NCI-H2196 treated with DMSO at 0.1 percent for 48 hours (cell line): ENCODE results near the gene PRAMEF12.
"Not testable (repeated sequence)": the region's sequence is repeated elsewhere in the genome, so short reads cannot be mapped to it uniquely, and the experiment has no call there.

ENCODE experiments used
- DNase-seq: peaks from one replicate; lab custom pipeline; 2025; ENCODE audit not compliant: unreplicated experiment; lab: John Stamatoyannopoulos, UW

Gene PRAMEF12

DNA sequence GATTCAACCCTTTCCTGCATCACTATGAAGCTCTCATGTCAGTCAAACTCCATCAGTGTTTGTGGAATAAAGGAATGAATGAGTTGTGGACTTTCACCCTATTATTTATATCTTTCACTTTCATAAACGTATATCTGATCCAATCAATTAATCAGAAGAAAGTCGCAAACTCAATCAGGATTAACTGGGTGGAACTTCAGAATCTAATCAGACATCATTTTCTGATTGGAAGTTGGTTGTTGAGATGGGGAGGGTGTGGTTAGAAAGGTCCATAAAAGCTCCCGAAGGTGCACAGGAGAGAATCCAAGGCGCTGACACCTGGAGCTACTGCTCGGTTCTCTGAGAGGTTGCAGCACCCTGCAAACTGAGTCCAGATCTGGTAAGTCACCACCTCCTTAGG is at the start of gene PRAMEF12:
TSS of gene PRAMEF12 (plus strand) at position 301 of the 400 bp plus-strand sequence. CDS start 1,130 bp downstream, outside the sequence.
- no peak for DNase-seq

DNA sequence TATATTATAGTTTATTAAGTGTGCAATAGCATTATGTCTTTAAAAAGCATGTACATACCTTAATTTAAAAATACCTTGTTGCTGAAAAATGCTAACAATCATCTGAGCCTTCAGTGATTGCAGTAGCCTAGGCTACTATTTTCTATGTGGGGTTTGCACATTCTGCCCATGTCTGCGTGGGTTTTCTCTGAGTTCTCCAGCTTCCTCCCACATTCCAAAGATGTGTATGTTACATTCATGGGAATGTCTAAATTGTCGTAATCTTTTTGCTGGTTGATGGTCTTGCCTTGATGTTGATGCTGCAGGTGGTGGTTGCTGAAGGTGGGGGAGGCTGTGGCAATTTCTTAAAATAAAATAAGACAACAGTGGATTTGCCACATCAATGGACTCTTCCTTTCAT is 45.1 kb upstream of the PRAMEF12 start:
- no peak for DNase-seq

DNA sequence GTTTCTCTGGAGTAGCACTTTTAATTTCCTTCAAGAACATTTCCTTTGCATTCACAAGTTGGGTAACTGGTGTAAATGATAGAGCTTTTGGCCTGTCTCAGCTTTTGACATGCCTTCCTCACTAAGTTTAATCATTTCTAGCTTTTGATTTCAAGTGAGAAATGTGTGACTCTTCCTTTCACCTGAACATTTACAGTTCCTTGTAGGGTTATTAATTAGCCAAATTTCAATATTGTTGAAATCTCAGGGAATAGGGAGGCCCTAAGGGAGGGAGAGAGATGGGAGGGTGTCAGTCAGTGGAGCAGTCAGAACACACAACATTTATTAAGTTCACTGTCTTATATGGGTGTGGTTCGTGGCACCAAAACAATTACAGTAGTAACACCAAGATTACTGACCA is 43.4 kb upstream of the PRAMEF12 start:
- DNase-seq, result no peak

- DNase-seq, result not testable (repeated sequence)
Measured at GRCh38 chr1:12731084-12731483, 42.5 kb upstream of the PRAMEF12 start.

DNA sequence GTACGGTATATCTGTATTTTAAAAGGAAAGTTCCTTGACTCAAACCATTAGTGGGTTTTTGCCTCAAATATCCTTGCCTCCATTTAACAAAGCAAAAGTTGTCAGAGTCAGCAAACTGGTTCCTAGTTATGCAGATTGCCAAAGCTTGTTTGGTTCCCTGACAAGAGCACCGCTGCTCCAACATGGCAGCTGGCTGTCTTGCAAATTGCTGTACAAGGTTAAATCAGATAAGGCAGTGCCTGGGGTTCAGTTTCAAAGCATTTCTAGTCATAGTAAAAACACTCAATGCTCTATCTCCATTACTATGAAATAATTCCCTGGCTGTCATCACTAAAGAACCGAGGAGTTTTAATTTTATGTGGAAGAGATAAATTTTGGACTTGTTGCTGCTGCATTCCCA is 38.9 kb upstream of the PRAMEF12 start:
- DNase-seq, result no peak

DNA sequence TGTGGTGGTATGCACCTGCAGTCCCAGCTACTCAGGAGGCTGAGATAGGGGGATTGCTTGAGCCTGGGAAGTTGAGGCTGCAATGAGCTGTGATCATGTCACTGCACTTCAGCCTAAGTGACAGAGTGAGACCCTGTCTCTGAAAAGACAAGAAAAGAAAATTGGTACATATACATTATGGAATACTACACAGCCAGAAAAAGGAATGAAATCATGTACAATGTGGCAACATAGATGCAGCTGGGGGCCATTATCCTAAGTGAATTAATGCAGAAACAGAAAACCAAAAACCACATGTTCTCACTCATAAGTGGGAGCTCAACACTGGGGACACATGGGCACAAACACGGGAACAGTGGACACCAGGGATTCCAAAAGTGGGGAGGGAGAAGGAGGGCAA is 34.6 kb upstream of the PRAMEF12 start:
- no peak for DNase-seq

GRCh38 chr1:12739613-12740012 is 33.9 kb upstream of the PRAMEF12 start:
- no peak for DNase-seq

GRCh38 chr1:12741946-12742345 is 31.6 kb upstream of the PRAMEF12 start:
- no peak for DNase-seq

- no peak for DNase-seq
Measured at GRCh38 chr1:12745126-12745991, 28.2 kb upstream of the PRAMEF12 start.

- no peak for DNase-seq
Measured at GRCh38 chr1:12745992-12746323, 27.6 kb upstream of the PRAMEF12 start, which contains the start of gene CFAP107. CFAP107 (plus strand) TSS chr1:12746200; CDS start chr1:12746431, 231 bp downstream.

DNA sequence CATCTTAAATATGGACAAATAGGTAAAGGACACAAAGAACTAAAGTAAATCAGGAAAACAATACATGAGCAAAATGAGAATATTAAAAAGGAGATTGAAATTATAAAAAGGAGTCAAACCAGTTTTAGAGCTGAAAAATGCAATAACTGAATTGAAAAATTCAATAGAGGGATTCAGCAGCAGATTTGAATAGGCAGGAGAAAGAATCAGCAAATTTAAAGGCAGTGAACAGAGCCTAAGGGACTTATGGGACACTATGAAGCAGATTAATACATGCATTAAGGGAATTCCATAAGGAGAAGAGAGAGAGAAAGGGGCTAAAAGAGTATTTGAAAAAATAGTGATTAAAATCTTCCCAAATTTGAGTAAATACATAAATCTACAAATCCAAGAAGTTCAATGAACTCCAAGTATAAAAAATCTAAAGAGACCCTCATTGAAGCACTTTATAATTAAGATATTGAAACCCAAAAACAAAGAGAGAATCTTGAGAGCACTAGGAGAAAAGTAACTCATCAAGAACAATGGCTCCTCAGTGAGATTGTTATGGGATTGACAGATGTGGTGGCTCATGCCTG is 24.7 kb upstream of the PRAMEF12 start:
- DNase-seq, result no peak

- DNase-seq, result no peak
Measured at GRCh38 chr1:12754738-12755137, 18.8 kb upstream of the PRAMEF12 start.

DNA sequence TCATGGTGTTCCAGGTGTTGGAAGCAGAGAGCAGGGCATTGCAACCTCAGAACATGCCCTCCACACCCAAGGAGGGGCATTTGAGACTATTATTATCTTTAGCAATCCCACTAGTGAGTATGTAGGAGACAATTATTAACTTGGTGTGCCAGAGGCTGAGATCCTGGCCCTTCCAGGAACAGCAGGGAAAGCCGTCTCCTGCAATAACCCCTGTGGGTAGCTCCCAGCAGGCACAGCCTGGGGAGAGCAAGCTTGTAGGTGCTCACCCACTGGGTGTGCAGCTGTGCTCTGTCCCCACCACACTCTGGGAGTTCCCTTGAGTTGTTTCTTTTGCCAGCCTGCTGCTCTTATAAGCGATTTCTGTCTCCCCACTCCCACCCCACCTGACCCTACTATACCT is 17.3 kb upstream of the PRAMEF12 start:
- DNase-seq, result no peak

- DNase-seq, result no peak
Measured at GRCh38 chr1:12756768-12757413, 16.6 kb upstream of the PRAMEF12 start.

- no peak for DNase-seq
Measured at GRCh38 chr1:12757836-12758235, 15.7 kb upstream of the PRAMEF12 start.

GRCh38 chr1:12760256-12760795 is 13.2 kb upstream of the PRAMEF12 start:
- no peak for DNase-seq

DNA sequence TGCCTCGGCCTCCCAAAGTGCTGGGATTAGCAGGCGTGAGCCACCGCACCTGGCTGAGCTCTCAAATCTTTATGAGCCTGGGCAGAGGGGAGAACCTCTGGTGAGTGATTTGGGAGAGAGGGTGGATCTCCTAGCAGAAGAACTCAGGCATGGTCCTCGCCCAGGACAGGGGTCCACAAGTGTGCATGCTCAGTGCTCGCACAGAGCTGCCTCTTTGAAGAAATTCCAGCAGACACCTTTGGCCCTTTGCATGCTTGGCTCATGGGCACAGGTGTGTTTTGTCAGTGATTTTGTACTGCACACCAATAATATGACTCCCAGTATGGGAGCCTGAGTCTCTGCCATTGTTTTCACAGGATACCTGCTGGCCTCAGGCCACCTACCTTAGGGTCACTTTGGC is 11.8 kb upstream of the PRAMEF12 start:
- DNase-seq, result no peak

GRCh38 chr1:12762766-12763165 is 10.8 kb upstream of the PRAMEF12 start:
- no peak for DNase-seq

DNA sequence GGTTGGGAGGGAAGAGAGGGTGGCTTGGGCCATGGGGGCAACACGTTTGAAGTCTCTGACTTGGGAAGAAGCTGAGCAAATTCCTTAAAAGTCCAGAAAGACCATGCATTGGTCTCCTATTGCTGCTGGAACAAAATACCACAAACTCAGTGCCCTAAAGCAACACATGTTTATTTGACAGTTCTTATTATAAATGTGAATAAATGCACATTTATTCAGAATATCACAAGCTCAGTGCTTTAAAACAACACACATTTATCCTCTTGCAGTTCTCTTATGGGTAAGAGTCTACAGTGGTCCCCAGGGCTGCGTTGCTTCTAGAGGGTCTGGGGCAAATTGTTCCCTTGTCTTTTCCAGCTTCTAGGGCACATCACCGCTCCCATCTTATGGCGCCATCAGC is 10.1 kb upstream of the PRAMEF12 start:
- DNase-seq, result no peak

- DNase-seq, result no peak
Measured at GRCh38 chr1:12764016-12764415, 9.5 kb upstream of the PRAMEF12 start.

- DNase-seq, result no peak
Measured at GRCh38 chr1:12769031-12769430, 4.5 kb upstream of the PRAMEF12 start.

- no peak for DNase-seq
Measured at GRCh38 chr1:12769976-12770505, 3.5 kb upstream of the PRAMEF12 start.
